H1 (cell line): Measurements from ENCODE around the gene MRC2. TPM values are rescaled to one million over a fixed set of nuclear protein-coding genes. Genes with fewer than 3 reads are reported as not detected.

Source experiments
- CTCF ChIA-PET: fragments of 300-600 bp; sonication (Branson Sonifier 250); formaldehyde crosslinking; loops from one replicate; lab custom pipeline; 2021; ENCODE audit not compliant: partially characterized antibody; lab: Charles Lee
- POLR2A ChIA-PET: fragments of 300-600 bp; sonication (Branson Sonifier 250); formaldehyde crosslinking; loops from one replicate; lab custom pipeline; 2021; ENCODE audit warnings: inconsistent platforms; ENCODE audit not compliant: partially characterized antibody; lab: Charles Lee
- DNase-seq, 2 experiments: peaks; one replicate each; pipeline versions ENCODE4 v3.0.0 to v3.0.0-alpha.2; 2010 to 2022; ENCODE audit warnings: low spot score in 2 of 2, low read depth in 1 of 2, mixed read lengths in 1 of 2
- FAIRE-seq: peaks from 2 replicates; lab custom pipeline; 2011; peaks lifted over from hg19 to GRCh38; lab: Jason Lieb, UNC
- H2AFZ ChIP-seq: 2 replicates; pipeline ENCODE4 v1.8.1; 2012; ENCODE audit warnings: low read length, inconsistent platforms
- H2AK5ac ChIP-seq: 2 replicates; pipeline ENCODE4 v1.6.1; 2013; ENCODE audit warnings: low read depth, low read length
- H2BK120ac ChIP-seq: replicated peaks from 2 replicates; pipeline ENCODE3; 2013; ENCODE audit warnings: low read depth, low read length, inconsistent platforms
- H2BK12ac ChIP-seq: 2 replicates; pipeline ENCODE4 v1.6.1; 2013; ENCODE audit warnings: low read depth, low read length
- H2BK15ac ChIP-seq: 2 replicates; pipeline ENCODE4 v1.6.1; 2013; ENCODE audit warnings: low read length
- H2BK20ac ChIP-seq: 2 replicates; pipeline ENCODE4 v1.6.1; 2013; ENCODE audit warnings: low read length
- H2BK5ac ChIP-seq: 2 replicates; pipeline ENCODE4 v1.6.1; 2013; ENCODE audit warnings: low read depth, low read length
- H3K14ac ChIP-seq: 2 replicates; pipeline ENCODE4 v1.6.1; 2013; ENCODE audit warnings: inconsistent platforms; ENCODE audit not compliant: insufficient read length
- H3K18ac ChIP-seq: 2 replicates; pipeline ENCODE4 v1.6.1; 2013; ENCODE audit warnings: low read length; ENCODE audit errors: extremely low read depth
- H3K23ac ChIP-seq: 2 replicates; pipeline ENCODE4 v1.6.1; 2013; ENCODE audit warnings: inconsistent platforms; ENCODE audit not compliant: insufficient read length
- H3K23me2 ChIP-seq: 2 replicates; pipeline ENCODE4 v1.6.1; 2013; ENCODE audit warnings: low read depth, low read length
- H3K27ac ChIP-seq: 2 replicates; pipeline ENCODE4 v1.6.1; 2011; ENCODE audit warnings: low read depth, low read length, inconsistent platforms
- H3K27me3 ChIP-seq, 4 experiments: replicated peaks in 1 of 4; 1 replicate in 1 of 4; 2 replicates in 3 of 4; pipeline versions ENCODE4 v1.6.1 to v1.8.1; 2011 to 2013; ENCODE audit warnings: low read length in 3 of 4, mild to moderate bottlenecking in 3 of 4, inconsistent platforms in 2 of 4, mixed read lengths in 2 of 4, moderate library complexity in 1 of 4; ENCODE audit not compliant: control insufficient read depth in 3 of 4, insufficient read depth in 3 of 4; ENCODE audit errors: extremely low read depth in 1 of 4
- H3K36me3 ChIP-seq, 4 experiments: 2 replicates each; pipeline versions ENCODE4 v1.6.1 to v1.8.1; 2011 to 2013; ENCODE audit warnings: mild to moderate bottlenecking in 4 of 4, low read length in 3 of 4, moderate library complexity in 2 of 4, control low read depth in 1 of 4, inconsistent platforms in 1 of 4; ENCODE audit not compliant: insufficient read depth in 4 of 4, control insufficient read depth in 2 of 4
- H3K4ac ChIP-seq: replicated peaks from 2 replicates; pipeline ENCODE3; 2013; ENCODE audit warnings: low read length, low read depth, mixed read lengths, inconsistent platforms; ENCODE audit not compliant: insufficient read length
- H3K4me1 ChIP-seq, 4 experiments: replicated peaks in 1 of 4; 1 replicate in 1 of 4; 2 replicates in 3 of 4; pipeline versions ENCODE4 v1.6.1 to v1.8.1; 2011 to 2013; ENCODE audit warnings: low read length in 3 of 4, inconsistent platforms in 2 of 4, mixed read lengths in 1 of 4; ENCODE audit not compliant: insufficient read depth in 4 of 4, control insufficient read depth in 3 of 4
- H3K4me2 ChIP-seq, 2 experiments: 2 replicates each; pipeline versions ENCODE4 v1.6.1 to v1.8.1; 2011 to 2013; ENCODE audit warnings: low read depth in 2 of 2, low read length in 2 of 2, control low read depth in 1 of 2, inconsistent platforms in 1 of 2, mild to moderate bottlenecking in 1 of 2; ENCODE audit not compliant: insufficient read depth in 1 of 2
- H3K4me3 ChIP-seq, 4 experiments: fragments of 200-600, 300-600 bp in 1 of 4; sonication (generic), shearing (Covaris generic), sonication (Bioruptor Twin) in 1 of 4; 2 replicates each; pipeline versions ENCODE4 v1.5.1 to v1.8.1; 2011 to 2016; ENCODE audit warnings: low read length in 4 of 4, low read depth in 3 of 4, control low read depth in 2 of 4, inconsistent platforms in 2 of 4, mild to moderate bottlenecking in 2 of 4, mixed read lengths in 1 of 4, moderate library complexity in 1 of 4; ENCODE audit not compliant: insufficient read depth in 2 of 4; ENCODE audit errors: extremely low read depth in 1 of 4
- H3K56ac ChIP-seq: replicated peaks from 2 replicates; pipeline ENCODE3; 2013; ENCODE audit warnings: low read depth, mild to moderate bottlenecking, mixed read lengths, low read length, inconsistent platforms; ENCODE audit not compliant: insufficient read length
- H3K79me1 ChIP-seq: 2 replicates; pipeline ENCODE4 v1.6.1; 2013; ENCODE audit warnings: low read depth, low read length, control low read depth
- H3K79me2 ChIP-seq, 2 experiments: 2 replicates each; pipeline versions ENCODE4 v1.6.1 to v1.8.1; 2012 to 2013; ENCODE audit warnings: low read length in 2 of 2, mild to moderate bottlenecking in 2 of 2, inconsistent platforms in 1 of 2; ENCODE audit not compliant: insufficient read depth in 2 of 2, control insufficient read depth in 1 of 2
- H3K9ac ChIP-seq, 4 experiments: replicated peaks in 1 of 4; 1 replicate in 1 of 4; 2 replicates in 3 of 4; pipeline versions ENCODE4 v1.6.1 to v1.8.1; 2011 to 2013; ENCODE audit warnings: low read depth in 3 of 4, low read length in 3 of 4, control low read depth in 2 of 4, mild to moderate bottlenecking in 2 of 4, moderate library complexity in 2 of 4, inconsistent platforms in 1 of 4; ENCODE audit errors: extremely low read depth in 1 of 4
- H3K9me3 ChIP-seq, 2 experiments: 2 replicates each; pipeline versions ENCODE4 v1.6.1 to v1.8.1; 2012 to 2013; ENCODE audit warnings: mild to moderate bottlenecking in 2 of 2, moderate library complexity in 2 of 2, control low read depth in 1 of 2, inconsistent platforms in 1 of 2, low read depth in 1 of 2, low read length in 1 of 2, mixed read lengths in 1 of 2; ENCODE audit not compliant: insufficient read depth in 2 of 2
- H4K20me1 ChIP-seq, 2 experiments: replicated peaks in 1 of 2; 2 replicates each; pipeline versions ENCODE3 to v1.8.1; 2011 to 2013; ENCODE audit warnings: inconsistent platforms in 2 of 2, low read length in 2 of 2, mild to moderate bottlenecking in 1 of 2; ENCODE audit not compliant: insufficient read depth in 2 of 2, control insufficient read depth in 1 of 2
- H4K5ac ChIP-seq: 2 replicates; pipeline ENCODE4 v1.6.1; 2013; ENCODE audit warnings: low read length, low read depth, mixed read lengths, inconsistent platforms; ENCODE audit not compliant: insufficient read length
- H4K8ac ChIP-seq: 2 replicates; pipeline ENCODE4 v1.8.0; 2013; ENCODE audit warnings: mild to moderate bottlenecking, moderate library complexity, low read length, inconsistent platforms; ENCODE audit not compliant: insufficient read depth; ENCODE audit errors: extremely low read depth
- H4K91ac ChIP-seq: replicated peaks from 2 replicates; pipeline ENCODE3; 2013; ENCODE audit warnings: low read length, mixed read lengths, inconsistent platforms; ENCODE audit not compliant: insufficient read length
- BCL11A ChIP-seq, 2 experiments: IDR thresholded peaks; one replicate each; pipeline ENCODE4 v1.6.1; 2011; ENCODE audit warnings: low read depth in 2 of 2, low read length in 2 of 2, mild to moderate bottlenecking in 2 of 2
- CBX8 ChIP-seq: fragments of 300-800, 300-1000 bp; sonication (generic); IDR thresholded peaks from 2 replicates; pipeline ENCODE4 v1.7.1; 2016; ENCODE audit warnings: low read depth, low read length, borderline replicate concordance
- CHD2 ChIP-seq: IDR thresholded peaks from 2 replicates; pipeline ENCODE4 v1.6.1; 2012; ENCODE audit warnings: low read length, improper control_type of control experiment
- JUN ChIP-seq: IDR thresholded peaks from 2 replicates; pipeline ENCODE4 v1.6.1; 2011; ENCODE audit warnings: low read depth, mild to moderate bottlenecking, improper control_type of control experiment, low read length
- KDM5A ChIP-seq: fragments of 200-600 bp; IDR thresholded peaks from 2 replicates; pipeline ENCODE4 v1.7.1; 2012; ENCODE audit warnings: mild to moderate bottlenecking, low read length, inconsistent platforms, mixed read lengths
- NANOG ChIP-seq: IDR thresholded peaks from 2 replicates; pipeline ENCODE4 v1.6.1; 2011; ENCODE audit warnings: low read length, low read depth, mild to moderate bottlenecking, inconsistent platforms; ENCODE audit not compliant: insufficient read depth, poor library complexity, severe bottlenecking
- PHF8 ChIP-seq: fragments of 200-600 bp; sonication (generic); conservative IDR thresholded peaks from 2 replicates; pipeline ENCODE4 v1.7.1; 2012; ENCODE audit warnings: low read depth, mild to moderate bottlenecking, inconsistent platforms, low read length, moderate library complexity
- POU5F1 ChIP-seq: IDR thresholded peaks from 2 replicates; pipeline ENCODE4 v1.6.1; 2011; ENCODE audit warnings: low read depth, mild to moderate bottlenecking, low read length, moderate library complexity
- SIX5 ChIP-seq: IDR thresholded peaks from 2 replicates; pipeline ENCODE4 v1.6.1; 2011; ENCODE audit warnings: mild to moderate bottlenecking, low read depth, low read length
- SP1 ChIP-seq: IDR thresholded peaks from 2 replicates; pipeline ENCODE4 v1.6.1; 2011; ENCODE audit warnings: low read depth, low read length
- SUZ12 ChIP-seq: fragments of 200-600 bp; sonication (generic); IDR thresholded peaks from 2 replicates; pipeline ENCODE4 v1.6.1; 2012; ENCODE audit warnings: mild to moderate bottlenecking, inconsistent platforms, low read length, moderate library complexity, mixed read lengths
- TAF1 ChIP-seq: IDR thresholded peaks from 2 replicates; pipeline ENCODE4 v1.6.1; 2011; ENCODE audit warnings: mild to moderate bottlenecking, low read depth, low read length
- TBP ChIP-seq: IDR thresholded peaks from 2 replicates; pipeline ENCODE4 v1.6.1; 2011; ENCODE audit warnings: low read depth, low read length, improper control_type of control experiment
- TEAD4 ChIP-seq: IDR thresholded peaks from 2 replicates; pipeline ENCODE4 v1.6.1; 2012; ENCODE audit warnings: low read depth, low read length, inconsistent platforms, mixed read lengths
- USF2 ChIP-seq: IDR thresholded peaks from 2 replicates; pipeline ENCODE4 v1.6.1; 2011; ENCODE audit warnings: low read length, improper control_type of control experiment
- WGBS, 2 experiments: shearing (Covaris generic) in 1 of 2; methylation state at CpG; one replicate each; pipeline versions ENCODE4 v1.1.6 to v1.1.7; 2013 to 2015; ENCODE audit warnings: low lambda C conversion rate in 2 of 2, mixed read lengths in 2 of 2, inconsistent platforms in 1 of 2, low coverage in 1 of 2, missing lambda C conversion rate in 1 of 2; ENCODE audit not compliant: insufficient replicate concordance in 2 of 2, insufficient coverage in 1 of 2, insufficient read length in 1 of 2; ENCODE audit errors: extremely low coverage in 1 of 2, missing lambda C conversion rate in 1 of 2; 5-methylcytosine and 5-hydroxymethylcytosine counted together
- polyA plus RNA-seq, 7 experiments: library from polyadenylated mRNA; depleted of rRNA in 3 of 7; stranded (reverse) in 5 of 7; unstranded in 2 of 7; fragments of >200 nt in 5 of 7; fragments of 200-250 nt in 2 of 7; gene quantifications; 1 replicate in 5 of 7; 2 replicates in 1 of 7; 4 replicates in 1 of 7; pipeline versions ENCODE4 v1.2.1 to v1.2.3, GENCODE V29; 2011 to 2013; ENCODE audit warnings: missing spikeins in 2 of 7, mixed read lengths in 2 of 7
- total RNA-seq: library from RNA; stranded (reverse); fragmentation: NEBNext Ultra II Directional; extraction: Animal tissue kit (Norgen Biotek cat#: 25700); gene quantifications from 2 replicates; pipeline ENCODE4 v1.2.1, GENCODE V29; 2021

The MRC2 gene
- total and polyA plus RNA-seq, 2 of the 8 experiments (the other 6 are each of a cell fraction or from before 2014, with no cell fraction given) = 7.0 to 24.2 TPM

DNA sequence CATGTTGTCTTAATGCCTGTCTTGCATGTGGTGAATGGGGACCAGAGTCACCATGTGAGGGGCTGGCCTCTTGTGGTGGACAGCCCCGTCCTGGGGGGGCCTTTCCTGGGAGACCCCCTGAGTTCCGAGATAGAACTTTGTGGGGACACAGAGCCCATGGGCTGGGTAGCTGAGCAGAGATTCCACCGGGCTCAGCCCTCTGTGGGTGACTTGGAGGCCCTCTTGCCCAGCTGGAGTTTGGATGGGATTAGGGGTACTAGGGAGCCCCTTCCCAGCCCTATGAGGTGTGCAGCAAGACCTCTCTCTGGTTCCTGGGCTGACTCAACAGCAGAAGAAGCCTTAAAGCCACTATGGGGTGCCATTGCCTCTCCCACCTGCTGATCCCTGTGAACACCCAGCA lies 38.1 kb downstream of the MRC2 start:
- no peaks in the 10 kb centered on the region; a peak in 2 of 7 replicates for H3K4me1 ChIP-seq
- H3K27ac ChIP-seq = no peak overlapping the region
- H3K9ac ChIP-seq = no peak overlapping the region
- H4K8ac ChIP-seq = no peak overlapping the region
- no peak overlapping the region for H3K23ac ChIP-seq
- H2BK15ac ChIP-seq = no peak overlapping the region
- no peaks in the 10 kb centered on the region for H3K79me2 ChIP-seq
- H2BK120ac ChIP-seq = no peak overlapping the region
- no peak overlapping the region for H2BK12ac ChIP-seq
- no peak overlapping the region for H2BK20ac ChIP-seq
- H4K91ac ChIP-seq = no peak overlapping the region
- peaks cover 0 to 4% of the 10 kb centered on the region in 2 experiments; a peak in 1 of 4 replicates for H3K9me3 ChIP-seq
- no peak for DNase-seq
- H3K36me3 ChIP-seq = no peaks in the 10 kb centered on the region; a peak in 1 of 8 replicates
- 100% methylated on average over 3 of the region's 3 CpGs; no CpG with 5 or more reads in 1 of the 2 experiments for WGBS, 2 experiments
- H2AK5ac ChIP-seq = no peak overlapping the region
- H3K14ac ChIP-seq = no peak overlapping the region
- FAIRE-seq = no peak
- ChIA-PET POLR2A (interaction anchor here (0.5 to 1.2 kb wide), 2 partner anchors 10 to 28 kb away, joined by 3 read pairs; no protein-coding TSS in a partner anchor), CTCF (no interaction called here)
- H3K27me3 ChIP-seq = no peaks in the 10 kb centered on the region
- H2AFZ ChIP-seq = no peak overlapping the region
- no peak overlapping the region for H3K18ac ChIP-seq
- no peak overlapping the region for H3K4me3 ChIP-seq
- no peak overlapping the region for H3K4ac ChIP-seq
- no peaks in the 10 kb centered on the region for H4K20me1 ChIP-seq
- H4K5ac ChIP-seq = no peak overlapping the region
- no peak overlapping the region for H3K4me2 ChIP-seq
- H2BK5ac ChIP-seq = no peak overlapping the region
- H3K23me2 ChIP-seq = no peaks in the 10 kb centered on the region
- H3K56ac ChIP-seq = no peak overlapping the region
- H3K79me1 ChIP-seq = no peaks in the 10 kb centered on the region
- TF ChIP-seq BCL11A (IDR thresholded peaks at IDR 0.05; ENCODE audit: low read depth in 2 of 2, low read length in 2 of 2) (no peak), JUN (no peak), PHF8 (no peak), POU5F1 (no peak), USF2 (no peak), SUZ12 (no peak), NANOG (no peak), SP1 (no peak), KDM5A (no peak), TEAD4 (no peak), CHD2 (no peak), CBX8 (no peak), TAF1 (no peak), SIX5 (no peak), TBP (no peak)
